Endothelial cell of umbilical vein (primary cell): ENCODE measurements around the gene GUCA2B. TPM values are rescaled to one million over a fixed set of nuclear protein-coding genes. Genes with fewer than 3 reads are reported as not detected.

Experiments
- BruUV-seq: library from RNA; stranded (reverse); fragments of 400-500 nt; replicated peaks from 2 replicates; lab custom pipeline; 2021; lab: Mats Ljungman, UMichigan
- CTCF ChIA-PET: fragments of 300-600, 350-600 bp; sonication (Branson Sonifier 250); formaldehyde crosslinking; loops from one replicate; lab custom pipeline; 2021; ENCODE audit warnings: antibody characterized with exemption, inconsistent platforms; lab: Charles Lee
- POLR2A ChIA-PET: fragments of 300-600, 350-600 bp; sonication (Branson Sonifier 250); formaldehyde crosslinking; loops from one replicate; lab custom pipeline; 2021; ENCODE audit warnings: antibody characterized with exemption, inconsistent platforms; lab: Charles Lee
- DNase-seq: peaks from one replicate; pipeline ENCODE4 v3.0.0-alpha.2; 2011; ENCODE audit warnings: low read depth, low spot score
- FAIRE-seq: peaks from 2 replicates; lab custom pipeline; 2011; peaks lifted over from hg19 to GRCh38; lab: Jason Lieb, UNC
- H2AFZ ChIP-seq: 2 replicates; pipeline ENCODE4 v1.6.0; 2012; ENCODE audit warnings: low read depth, low read length, control low read depth, inconsistent platforms
- H3K27ac ChIP-seq: 2 replicates; pipeline ENCODE4 v1.5.1; 2011; ENCODE audit warnings: low read depth, mild to moderate bottlenecking, control low read depth, low read length, moderate library complexity; ENCODE audit not compliant: insufficient read depth
- H3K27me3 ChIP-seq, 2 experiments: 2 replicates each; pipeline versions ENCODE4 v1.6.0 to v1.6.1; 2011; ENCODE audit warnings: low read length in 2 of 2, mixed read lengths in 1 of 2; ENCODE audit not compliant: control insufficient read depth in 2 of 2, insufficient read depth in 2 of 2
- H3K36me3 ChIP-seq, 2 experiments: 2 replicates in 1 of 2; 3 replicates in 1 of 2; pipeline ENCODE4 v1.5.1; 2011; ENCODE audit warnings: low read length in 2 of 2, mild to moderate bottlenecking in 1 of 2, moderate library complexity in 1 of 2; ENCODE audit not compliant: control insufficient read depth in 2 of 2, insufficient read depth in 2 of 2; ENCODE audit errors: extremely low read depth in 1 of 2
- H3K4me1 ChIP-seq: 3 replicates; pipeline ENCODE4 v1.5.1; 2011; ENCODE audit warnings: mild to moderate bottlenecking, low read length; ENCODE audit not compliant: control insufficient read depth, insufficient read depth; ENCODE audit errors: extremely low read depth
- H3K4me2 ChIP-seq: 2 replicates; pipeline ENCODE4 v1.6.1; 2011; ENCODE audit warnings: low read length, control low read depth, mixed read lengths; ENCODE audit not compliant: insufficient read depth
- H3K4me3 ChIP-seq, 3 experiments: fragments of 200-600 bp in 1 of 3; sonication (generic), shearing (Covaris generic) in 1 of 3; replicated peaks in 1 of 3; 2 replicates each; pipeline ENCODE4 v1.5.1; 2011 to 2016; ENCODE audit warnings: control low read depth in 3 of 3, low read length in 3 of 3, mild to moderate bottlenecking in 2 of 3, inconsistent platforms in 1 of 3, low read depth in 1 of 3, moderate library complexity in 1 of 3; ENCODE audit not compliant: insufficient read depth in 1 of 3
- H3K79me2 ChIP-seq: 2 replicates; pipeline ENCODE4 v1.6.0; 2012; ENCODE audit warnings: low read length, inconsistent platforms; ENCODE audit not compliant: control insufficient read depth, insufficient read depth
- H3K9ac ChIP-seq: replicated peaks from 2 replicates; pipeline ENCODE3; 2011; ENCODE audit warnings: low read length, control low read depth; ENCODE audit not compliant: insufficient read depth; ENCODE audit errors: extremely low read depth
- H3K9me1 ChIP-seq: replicated peaks from 3 replicates; pipeline ENCODE4 v1.6.0; 2011; ENCODE audit warnings: mild to moderate bottlenecking, low read length; ENCODE audit not compliant: control insufficient read depth, insufficient read depth; ENCODE audit errors: extremely low read depth
- H3K9me3 ChIP-seq: replicated peaks from 2 replicates; pipeline ENCODE4 v1.5.1; 2012; ENCODE audit warnings: low read length, inconsistent platforms; ENCODE audit not compliant: control insufficient read depth, insufficient read depth
- H4K20me1 ChIP-seq: replicated peaks from 2 replicates; pipeline ENCODE3; 2011; ENCODE audit warnings: mild to moderate bottlenecking, low read length; ENCODE audit not compliant: control insufficient read depth, insufficient read depth; ENCODE audit errors: extremely low read depth
- EZH2 ChIP-seq: IDR thresholded peaks from 2 replicates; pipeline ENCODE4 v1.6.1; 2012; ENCODE audit warnings: borderline replicate concordance, low read depth, mild to moderate bottlenecking, moderate library complexity, low read length, inconsistent platforms; ENCODE audit not compliant: severe bottlenecking
- FOS ChIP-seq: IDR thresholded peaks from 2 replicates; pipeline ENCODE4 v1.6.1; 2011; ENCODE audit warnings: mild to moderate bottlenecking, low read length, moderate library complexity, borderline replicate concordance; ENCODE audit not compliant: insufficient read depth
- GATA2 ChIP-seq: IDR thresholded peaks from 2 replicates; pipeline ENCODE4 v1.7.0; 2011; ENCODE audit warnings: low read depth, mild to moderate bottlenecking, moderate library complexity, mixed read lengths, low read length; ENCODE audit not compliant: insufficient read length, insufficient read depth
- JUN ChIP-seq: IDR thresholded peaks from 2 replicates; pipeline ENCODE4 v1.6.1; 2011; ENCODE audit warnings: borderline replicate concordance, low read depth; ENCODE audit not compliant: insufficient read length, insufficient read depth
- MYC ChIP-seq: IDR thresholded peaks from one replicate; pipeline ENCODE4 v1.6.1; 2011; ENCODE audit warnings: mild to moderate bottlenecking, low read depth, low read length
- POLR2A ChIP-seq: IDR thresholded peaks from 2 replicates; pipeline ENCODE4 v1.6.1; 2012; ENCODE audit warnings: low read depth, mild to moderate bottlenecking, control low read depth, low read length
- POLR2AphosphoS5 ChIP-seq: IDR thresholded peaks from 2 replicates; pipeline ENCODE4 v1.6.1; 2012; ENCODE audit warnings: low read depth, mild to moderate bottlenecking, control low read depth, low read length, moderate library complexity; ENCODE audit not compliant: insufficient read depth
- dilution Hi-C: fragments of 300-500 bp; cut with MboI; formaldehyde crosslinking; loops from one replicate; pipeline ENCODE4 v1.15.0; 2019; ENCODE audit warnings: low sequenced_read_pairs; ENCODE audit not compliant: extremely low pct_ligation_motif_present
- intact Hi-C: fragments of 100-400 bp; cut with micrococcal nuclease; formaldehyde crosslinking; loops from one replicate; pipeline ENCODE4 v1.10.0; 2022
- polyA plus RNA-seq, 4 experiments: library from polyadenylated mRNA; depleted of rRNA in 3 of 4; stranded (reverse) in 3 of 4; unstranded in 1 of 4; fragments of >200 nt; gene quantifications; 2 replicates each; pipeline versions ENCODE4 v1.2.1 to v1.2.3, GENCODE V29; 2011 to 2012; ENCODE audit warnings: missing spikeins in 1 of 4
- total RNA-seq: library from RNA; stranded (reverse); gene quantifications from 2 replicates; pipeline ENCODE4 v1.2.3, GENCODE V29; 2021
- TF ChIP-seq, protein P1 (sequence below), 2 donors: IDR thresholded peaks; 1 replicate in 1 of 2; 2 replicates in 1 of 2; pipeline ENCODE4 v1.5.1; 2011; ENCODE audit warnings: low read length in 2 of 2, mild to moderate bottlenecking in 2 of 2, moderate library complexity in 2 of 2, control low read depth in 1 of 2, inconsistent platforms in 1 of 2, low read depth in 1 of 2; ENCODE audit not compliant: insufficient read depth in 1 of 2; ENCODE audit errors: extremely low read depth in 1 of 2
- TF ChIP-seq, protein P2 (sequence below): IDR thresholded peaks from 2 replicates; pipeline ENCODE4 v1.6.1; 2011; ENCODE audit not compliant: insufficient read depth, insufficient read length

Gene GUCA2B
- total and polyA plus RNA-seq, 2 donors (not counting 3 experiments of a cell fraction or from before 2014, with no cell fraction given), result not detected

DNA sequence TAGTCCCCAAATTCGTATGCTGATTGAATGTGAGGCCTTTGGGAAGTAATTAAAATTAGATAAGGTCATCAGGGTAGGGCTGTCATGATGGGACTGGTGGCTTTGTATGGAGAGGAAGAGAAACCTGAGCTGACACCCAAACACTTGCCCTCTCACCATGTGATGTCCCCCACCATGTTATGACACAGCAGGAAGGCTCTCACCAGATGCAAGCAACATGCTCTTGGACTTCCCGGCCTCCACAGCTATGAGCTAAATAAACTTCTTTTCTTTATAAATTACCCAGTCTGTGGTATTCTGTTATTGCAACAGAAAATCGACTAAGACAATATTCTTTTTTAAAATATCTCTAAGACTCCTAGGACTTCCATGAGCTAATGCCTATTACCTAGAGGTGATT, 43.6 kb upstream of the GUCA2B start:
- no peak overlapping the region for H3K9ac ChIP-seq
- H2AFZ ChIP-seq, result no peak overlapping the region
- H3K79me2 ChIP-seq, result no peaks in the 10 kb centered on the region
- no peak overlapping the region for H3K4me3 ChIP-seq
- intact Hi-C loops (no loop called here), dilution Hi-C loops (no loop called here)
- ChIA-PET CTCF (interaction anchor here (0.8 kb wide), 1 partner anchor 9 kb away, joined by 3 read pairs; no protein-coding TSS in a partner anchor), POLR2A (no interaction called here)
- BruUV-seq, result no TSS peak
- no peaks in the 10 kb centered on the region for H3K36me3 ChIP-seq
- H4K20me1 ChIP-seq, result no peaks in the 10 kb centered on the region
- H3K9me1 ChIP-seq, result no peaks in the 10 kb centered on the region
- no peak for TF ChIP-seq GATA2
- TF ChIP-seq, protein P1, sequence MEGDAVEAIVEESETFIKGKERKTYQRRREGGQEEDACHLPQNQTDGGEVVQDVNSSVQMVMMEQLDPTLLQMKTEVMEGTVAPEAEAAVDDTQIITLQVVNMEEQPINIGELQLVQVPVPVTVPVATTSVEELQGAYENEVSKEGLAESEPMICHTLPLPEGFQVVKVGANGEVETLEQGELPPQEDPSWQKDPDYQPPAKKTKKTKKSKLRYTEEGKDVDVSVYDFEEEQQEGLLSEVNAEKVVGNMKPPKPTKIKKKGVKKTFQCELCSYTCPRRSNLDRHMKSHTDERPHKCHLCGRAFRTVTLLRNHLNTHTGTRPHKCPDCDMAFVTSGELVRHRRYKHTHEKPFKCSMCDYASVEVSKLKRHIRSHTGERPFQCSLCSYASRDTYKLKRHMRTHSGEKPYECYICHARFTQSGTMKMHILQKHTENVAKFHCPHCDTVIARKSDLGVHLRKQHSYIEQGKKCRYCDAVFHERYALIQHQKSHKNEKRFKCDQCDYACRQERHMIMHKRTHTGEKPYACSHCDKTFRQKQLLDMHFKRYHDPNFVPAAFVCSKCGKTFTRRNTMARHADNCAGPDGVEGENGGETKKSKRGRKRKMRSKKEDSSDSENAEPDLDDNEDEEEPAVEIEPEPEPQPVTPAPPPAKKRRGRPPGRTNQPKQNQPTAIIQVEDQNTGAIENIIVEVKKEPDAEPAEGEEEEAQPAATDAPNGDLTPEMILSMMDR (IDR thresholded peaks at IDR 0.05; ENCODE audit: extremely low read depth in 1 of 2, insufficient read depth in 1 of 2, low read depth in 1 of 2, low read length in 2 of 2), result no peak
- TF ChIP-seq MYC, result no peak
- no peak for TF ChIP-seq POLR2A
- no peak for TF ChIP-seq JUN
- TF ChIP-seq POLR2AphosphoS5, result no peak
- no peak for TF ChIP-seq FOS
- DNase-seq, result no peak
- H3K27me3 ChIP-seq, result peaks cover 2 to 6% of the 10 kb centered on the region in 2 experiments
- H3K9me3 ChIP-seq, result no peaks in the 10 kb centered on the region
- H3K4me2 ChIP-seq, result no peak overlapping the region
- H3K27ac ChIP-seq, result no peak overlapping the region
- no peaks in the 10 kb centered on the region for H3K4me1 ChIP-seq
- FAIRE-seq, result no peak

DNA sequence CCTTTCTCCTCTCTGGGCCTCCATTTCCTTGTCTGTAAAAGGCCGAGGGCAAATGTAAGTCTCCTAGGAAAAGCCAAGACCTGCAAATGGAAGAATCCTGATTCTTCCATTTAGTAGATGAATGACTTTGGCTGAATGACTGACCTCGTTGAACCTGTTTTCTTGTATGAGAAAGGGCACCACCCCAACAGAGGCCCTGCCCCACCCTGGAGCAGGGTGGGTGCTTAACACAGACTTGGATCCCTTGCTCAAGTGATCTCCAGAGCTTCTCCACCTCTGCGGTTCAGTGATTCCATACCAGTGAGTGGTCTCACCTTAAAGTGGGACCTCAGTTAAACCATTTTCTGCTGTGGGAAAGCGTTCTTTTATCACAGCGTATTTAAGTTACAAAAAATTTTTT, 39.0 kb upstream of the GUCA2B start:
- H4K20me1 ChIP-seq, result no peaks in the 10 kb centered on the region
- ChIA-PET CTCF (interaction anchor here (1.1 kb wide), 1 partner anchor 302 kb away, joined by 4 read pairs; no protein-coding TSS in a partner anchor), POLR2A (no interaction called here)
- DNase-seq, result no peak
- no peak overlapping the region for H3K4me3 ChIP-seq
- H3K36me3 ChIP-seq, result no peaks in the 10 kb centered on the region
- no peaks in the 10 kb centered on the region for H3K4me1 ChIP-seq
- intact Hi-C loops, result no loop called here
- no peak for FAIRE-seq
- no peaks in the 10 kb centered on the region for H3K9me3 ChIP-seq
- BruUV-seq, result no TSS peak
- no peaks in the 10 kb centered on the region for H3K9me1 ChIP-seq
- no peak overlapping the region for H2AFZ ChIP-seq
- TF ChIP-seq JUN, result no peak
- TF ChIP-seq, protein P1 (IDR thresholded peaks at IDR 0.05; ENCODE audit: extremely low read depth in 1 of 2, insufficient read depth in 1 of 2, low read depth in 1 of 2, low read length in 2 of 2), result no peak
- TF ChIP-seq POLR2AphosphoS5, result no peak
- TF ChIP-seq, protein P2, sequence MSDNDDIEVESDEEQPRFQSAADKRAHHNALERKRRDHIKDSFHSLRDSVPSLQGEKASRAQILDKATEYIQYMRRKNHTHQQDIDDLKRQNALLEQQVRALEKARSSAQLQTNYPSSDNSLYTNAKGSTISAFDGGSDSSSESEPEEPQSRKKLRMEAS, result no peak
- TF ChIP-seq FOS, result no peak
- TF ChIP-seq POLR2A, result no peak
- no peak for TF ChIP-seq EZH2
- TF ChIP-seq GATA2, result no peak
- dilution Hi-C loops, result no loop called here
- no peak overlapping the region for H3K4me2 ChIP-seq
- peaks cover 6 to 17% of the 10 kb centered on the region in 2 experiments for H3K27me3 ChIP-seq
- H3K9ac ChIP-seq, result no peak overlapping the region
- H3K79me2 ChIP-seq, result no peaks in the 10 kb centered on the region
- no peak overlapping the region for H3K27ac ChIP-seq
